CD8-positive, alpha-beta memory T cell (primary cell): Measurements from ENCODE around the gene TRPV6. TPM values are rescaled to one million over a fixed set of nuclear protein-coding genes. Genes with fewer than 3 reads are reported as not detected.

Experiments
- CTCF ChIA-PET: fragments of 350-600 bp; sonication (Branson Sonifier 250); formaldehyde crosslinking; loops from one replicate; lab custom pipeline; 2021; ENCODE audit warnings: antibody characterized with exemption; lab: Charles Lee
- POLR2A ChIA-PET: fragments of 350-600 bp; sonication (Branson Sonifier 250); formaldehyde crosslinking; loops from one replicate; lab custom pipeline; 2021; ENCODE audit warnings: antibody characterized with exemption; lab: Charles Lee
- DNase-seq, 5 donors: peaks; one replicate each; pipeline versions ENCODE4 v3.0.0 to v3.0.0-alpha.2; 2020 to 2022; ENCODE audit warnings: mixed read lengths in 1 of 5
- H3K27ac ChIP-seq: one replicate; pipeline ENCODE4 v1.7.0; 2013; ENCODE audit warnings: low read depth, mild to moderate bottlenecking, low read length, moderate library complexity
- H3K27me3 ChIP-seq: 2 replicates; pipeline ENCODE4 v1.7.0; 2013; ENCODE audit warnings: low read length, mild to moderate bottlenecking; ENCODE audit not compliant: insufficient read depth, poor library complexity, severe bottlenecking
- H3K36me3 ChIP-seq: 2 replicates; pipeline ENCODE4 v1.7.0; 2013; ENCODE audit warnings: mild to moderate bottlenecking, low read length, moderate library complexity; ENCODE audit not compliant: insufficient read depth
- H3K4me1 ChIP-seq: 2 replicates; pipeline ENCODE4 v1.7.0; 2013; ENCODE audit warnings: mild to moderate bottlenecking, low read length, moderate library complexity; ENCODE audit not compliant: insufficient read depth
- H3K4me3 ChIP-seq: 2 replicates; pipeline ENCODE4 v1.7.0; 2013; ENCODE audit warnings: mild to moderate bottlenecking, low read length
- H3K9me3 ChIP-seq: 2 replicates; pipeline ENCODE4 v1.7.0; 2013; ENCODE audit warnings: mild to moderate bottlenecking, low read length
- H3K27ac Mint-ChIP-seq, 8 donors: one replicate each; pipeline ENCODE4 v1.8.0; 2020 to 2021; ENCODE audit warnings: mixed read lengths in 8 of 8, mild to moderate bottlenecking in 6 of 8, inconsistent platforms in 3 of 8, moderate library complexity in 3 of 8
- H3K27me3 Mint-ChIP-seq, 2 donors: one replicate each; pipeline ENCODE4 v1.8.0; 2020 to 2021; ENCODE audit warnings: mixed read lengths in 2 of 2, mild to moderate bottlenecking in 1 of 2, moderate library complexity in 1 of 2
- H3K36me3 Mint-ChIP-seq, 3 donors: one replicate each; pipeline ENCODE4 v1.8.0; 2020 to 2021; ENCODE audit warnings: mixed read lengths in 3 of 3, inconsistent platforms in 1 of 3, mild to moderate bottlenecking in 1 of 3
- H3K4me1 Mint-ChIP-seq, 3 donors: one replicate each; pipeline ENCODE4 v1.8.0; 2020 to 2021; ENCODE audit warnings: mixed read lengths in 3 of 3, inconsistent platforms in 1 of 3, mild to moderate bottlenecking in 1 of 3
- H3K4me3 Mint-ChIP-seq, 7 donors: one replicate each; pipeline ENCODE4 v1.8.0; 2020 to 2021; ENCODE audit warnings: mixed read lengths in 7 of 7, mild to moderate bottlenecking in 6 of 7, moderate library complexity in 4 of 7, inconsistent platforms in 2 of 7
- H3K9me3 Mint-ChIP-seq, 5 donors: one replicate each; pipeline ENCODE4 v1.8.0; 2020 to 2022; ENCODE audit warnings: mixed read lengths in 5 of 5, mild to moderate bottlenecking in 3 of 5, moderate library complexity in 2 of 5, inconsistent platforms in 1 of 5
- polyA plus RNA-seq: library from polyadenylated mRNA; unstranded; fragments of 300-500 nt; fragmentation: Illumina TruSeq; gene quantifications from one replicate; pipeline ENCODE4 v1.2.3, GENCODE V29; 2021
- total RNA-seq, 2 experiments: library from RNA; stranded (reverse); gene quantifications; one replicate each; pipeline ENCODE4 v1.2.3, GENCODE V29; 2021

The TRPV6 gene
- total and polyA plus RNA-seq, 3 experiments from 2014 or later = not detected

DNA sequence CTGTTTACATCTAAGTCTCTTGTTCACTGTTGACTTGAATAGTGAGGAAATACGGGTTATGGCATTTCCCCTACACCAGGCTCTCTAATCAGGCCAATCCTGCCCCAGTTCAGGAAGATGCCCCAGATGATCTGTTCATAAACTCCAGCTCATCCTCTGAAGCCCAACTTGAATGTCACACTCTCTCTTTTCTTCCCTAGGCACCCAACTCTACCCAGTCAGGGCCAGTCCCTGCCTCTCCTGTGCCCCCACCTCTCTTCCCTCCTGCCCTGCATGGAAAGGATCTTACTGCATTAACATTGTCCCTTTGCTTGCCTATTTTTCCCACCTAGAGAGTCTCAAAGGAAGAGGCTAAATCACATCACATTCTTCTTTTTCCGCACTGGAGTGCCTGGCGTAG, 10.6 kb upstream of the TRPV6 start:
- Mint-ChIP-seq H3K27me3 (peaks cover 11 to 27% of the 10 kb centered on the region in 2 donors), H3K4me3 (no peak overlapping the region), H3K4me1 (no peaks in the 10 kb centered on the region), H3K27ac (no peak overlapping the region), H3K36me3 (no peaks in the 10 kb centered on the region), H3K9me3 (no peaks in the 10 kb centered on the region)
- no peak for DNase-seq
- Histone ChIP-seq H3K4me3 (no peak overlapping the region), H3K4me1 (no peaks in the 10 kb centered on the region), H3K36me3 (no peaks in the 10 kb centered on the region), H3K9me3 (no peaks in the 10 kb centered on the region), H3K27me3 (no peaks in the 10 kb centered on the region), H3K27ac (no peak overlapping the region)
- ChIA-PET POLR2A (no interaction called here), CTCF (no interaction called here)

DNA sequence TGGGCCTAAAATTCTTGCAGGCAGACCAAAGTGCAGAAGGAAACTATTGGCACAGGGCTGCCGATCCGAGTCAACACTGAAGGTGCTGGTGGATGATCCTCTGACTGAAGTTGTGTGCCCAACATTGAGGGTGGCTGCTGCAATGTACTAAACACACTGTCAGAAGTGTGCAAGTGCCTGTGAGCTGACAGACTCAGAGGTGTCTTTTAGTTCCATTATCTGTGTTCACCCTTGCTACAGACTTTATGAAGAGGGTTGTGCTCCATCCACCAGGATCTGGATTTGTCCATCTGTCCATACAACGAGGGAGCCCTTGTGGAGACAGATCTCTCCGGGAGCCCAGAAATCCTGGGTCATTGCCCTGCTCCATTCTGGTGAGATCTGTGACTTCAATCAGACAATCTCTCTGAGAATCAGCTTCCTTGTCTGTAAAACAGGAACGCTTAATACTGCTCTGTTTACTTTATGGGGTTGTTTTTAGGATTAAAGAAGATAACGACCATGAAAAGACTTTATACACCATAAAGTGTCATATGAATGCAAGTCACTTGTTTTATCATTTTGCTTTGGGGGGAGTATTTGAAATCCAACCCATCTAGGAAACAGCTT, 9.5 kb upstream of the TRPV6 start:
- H3K4me1 ChIP-seq = no peaks in the 10 kb centered on the region
- no peak overlapping the region for H3K27ac Mint-ChIP-seq
- H3K36me3 ChIP-seq = no peaks in the 10 kb centered on the region
- no peak for DNase-seq
- H3K27ac ChIP-seq = no peak overlapping the region
- no peaks in the 10 kb centered on the region for H3K36me3 Mint-ChIP-seq
- H3K4me3 ChIP-seq = no peak overlapping the region
- no peaks in the 10 kb centered on the region for H3K4me1 Mint-ChIP-seq
- ChIA-PET CTCF (interaction anchor here (1.5 kb wide), 1 partner anchor 14 kb away, joined by 8 read pairs; no protein-coding TSS in a partner anchor), POLR2A (no interaction called here)
- H3K4me3 Mint-ChIP-seq = no peak overlapping the region
- H3K27me3 Mint-ChIP-seq = peaks cover 11 to 27% of the 10 kb centered on the region in 2 donors
- no peaks in the 10 kb centered on the region for H3K9me3 Mint-ChIP-seq
- no peaks in the 10 kb centered on the region for H3K27me3 ChIP-seq
- H3K9me3 ChIP-seq = no peaks in the 10 kb centered on the region

DNA sequence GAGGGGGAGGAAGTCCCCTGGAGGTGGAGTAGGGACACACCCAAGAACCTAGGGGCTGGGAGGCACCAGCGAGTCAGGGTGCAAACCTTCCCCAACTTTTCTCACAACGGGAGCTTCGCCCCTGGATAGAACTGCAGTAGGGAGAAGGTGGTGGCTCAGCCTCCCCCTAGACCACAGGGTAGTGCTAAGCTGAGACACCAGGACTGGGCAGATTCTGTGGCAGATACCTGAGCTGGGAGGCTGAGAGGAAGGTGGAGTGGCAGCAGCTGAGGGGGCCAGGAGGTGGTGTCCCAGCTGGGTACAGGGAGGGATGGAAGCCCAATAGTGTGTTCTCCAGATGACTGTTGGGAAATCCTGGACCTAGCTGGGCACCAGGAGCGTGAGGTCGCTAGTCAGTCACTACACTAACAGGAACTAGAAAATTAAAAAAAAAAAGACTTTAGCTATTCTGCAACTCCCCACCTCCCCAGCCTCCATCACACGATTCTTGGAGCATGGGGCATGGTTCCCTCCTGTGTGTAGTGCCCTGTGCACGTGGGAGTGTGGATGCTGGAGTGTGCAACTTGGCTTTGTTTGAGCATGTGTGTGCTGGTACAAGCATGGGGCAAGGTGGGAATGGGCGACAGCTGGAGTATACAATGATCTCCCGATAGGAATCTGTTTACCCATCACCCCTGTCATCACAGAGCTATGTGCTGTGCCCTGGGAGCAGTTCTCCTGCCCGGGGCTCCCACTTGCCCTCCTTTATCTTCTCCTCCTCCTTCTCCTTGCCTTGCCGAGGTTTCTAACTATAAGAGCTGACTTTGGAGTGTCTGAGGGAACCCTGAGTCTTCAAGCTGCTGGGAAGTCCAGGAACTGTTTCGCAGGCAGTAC, 8.8 kb upstream of the TRPV6 start:
- H3K27me3 ChIP-seq = no peaks in the 10 kb centered on the region
- DNase-seq = no peak
- ChIA-PET CTCF (interaction anchor here (1.5 kb wide), 1 partner anchor 14 kb away, joined by 8 read pairs; no protein-coding TSS in a partner anchor), POLR2A (no interaction called here)
- Mint-ChIP-seq H3K36me3 (no peaks in the 10 kb centered on the region), H3K27me3 (peaks cover 8 to 29% of the 10 kb centered on the region in 2 donors), H3K27ac (no peak overlapping the region), H3K9me3 (no peaks in the 10 kb centered on the region), H3K4me1 (no peaks in the 10 kb centered on the region), H3K4me3 (no peak overlapping the region)
- H3K27ac ChIP-seq = no peak overlapping the region
- H3K36me3 ChIP-seq = no peaks in the 10 kb centered on the region
- no peaks in the 10 kb centered on the region for H3K4me1 ChIP-seq
- no peak overlapping the region for H3K4me3 ChIP-seq
- no peaks in the 10 kb centered on the region for H3K9me3 ChIP-seq

DNA sequence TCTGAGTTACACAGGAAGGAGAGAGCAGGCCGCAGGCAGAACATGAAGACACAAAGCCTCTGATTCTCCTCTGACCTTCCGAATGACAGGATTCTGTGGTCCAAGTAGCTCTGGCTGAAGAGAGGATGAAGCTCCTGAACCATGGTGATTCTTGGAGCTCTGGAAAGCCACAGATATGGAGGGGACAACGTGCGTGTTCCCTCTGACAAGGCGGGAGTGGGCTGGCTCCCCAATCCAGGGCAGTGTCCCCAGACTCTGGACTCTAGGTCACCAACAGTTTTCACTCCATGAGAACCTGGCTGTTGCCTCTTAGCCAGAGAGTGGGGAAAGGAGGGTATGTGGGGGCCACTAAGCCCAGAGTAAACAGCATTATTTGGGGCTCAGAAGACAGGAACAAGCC, 7.4 kb upstream of the TRPV6 start:
- H3K4me1 ChIP-seq = no peaks in the 10 kb centered on the region
- H3K27me3 Mint-ChIP-seq = peaks cover 8 to 26% of the 10 kb centered on the region in 2 donors
- CTCF ChIA-PET = no interaction called here
- DNase-seq = no peak
- H3K27ac ChIP-seq = no peak overlapping the region
- H3K4me3 ChIP-seq = no peak overlapping the region
- H3K9me3 ChIP-seq = no peaks in the 10 kb centered on the region
- H3K36me3 Mint-ChIP-seq = no peaks in the 10 kb centered on the region
- H3K36me3 ChIP-seq = no peaks in the 10 kb centered on the region
- POLR2A ChIA-PET = no interaction called here
- H3K27ac Mint-ChIP-seq = no peak overlapping the region
- H3K9me3 Mint-ChIP-seq = no peaks in the 10 kb centered on the region
- no peak overlapping the region for H3K4me3 Mint-ChIP-seq
- H3K4me1 Mint-ChIP-seq = no peaks in the 10 kb centered on the region
- H3K27me3 ChIP-seq = no peaks in the 10 kb centered on the region

DNA sequence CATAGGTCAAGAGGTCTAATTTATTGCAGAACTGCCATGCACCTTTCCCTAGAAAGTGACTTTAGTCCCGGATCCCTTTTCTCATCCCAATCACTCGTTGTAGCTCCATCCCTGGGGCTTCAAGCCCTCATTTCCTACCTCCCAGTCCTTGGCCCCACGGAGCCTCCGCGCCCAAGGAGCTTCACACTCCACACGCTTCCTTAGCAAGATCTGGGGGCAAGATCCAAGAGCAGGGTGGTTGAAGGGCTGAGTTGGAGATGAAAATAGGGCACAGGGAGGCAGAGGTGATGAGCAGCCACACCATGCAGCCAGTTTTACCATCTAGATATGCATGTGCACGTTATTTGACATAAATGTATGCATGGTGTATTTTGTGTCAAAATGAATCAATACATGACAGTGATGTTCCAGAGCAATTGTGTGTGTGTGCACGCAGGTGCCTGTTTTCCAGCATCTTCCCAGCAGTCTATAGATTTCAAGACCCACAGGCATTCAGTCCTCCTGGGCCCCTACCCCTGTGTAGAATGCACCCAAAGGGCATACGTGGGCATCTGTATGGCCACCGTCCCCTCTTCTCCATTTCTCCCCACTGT, 6.0 kb upstream of the TRPV6 start:
- Histone ChIP-seq H3K27me3 (no peaks in the 10 kb centered on the region), H3K9me3 (no peaks in the 10 kb centered on the region), H3K4me1 (no peaks in the 10 kb centered on the region), H3K27ac (no peak overlapping the region), H3K36me3 (no peaks in the 10 kb centered on the region), H3K4me3 (no peak overlapping the region)
- Mint-ChIP-seq H3K27ac (no peak overlapping the region), H3K4me1 (no peaks in the 10 kb centered on the region), H3K36me3 (no peaks in the 10 kb centered on the region), H3K27me3 (peaks cover 8 to 20% of the 10 kb centered on the region in 2 donors), H3K9me3 (no peaks in the 10 kb centered on the region), H3K4me3 (no peak overlapping the region)
- CTCF ChIA-PET = no interaction called here
- DNase-seq = no peak
- POLR2A ChIA-PET = no interaction called here

DNA sequence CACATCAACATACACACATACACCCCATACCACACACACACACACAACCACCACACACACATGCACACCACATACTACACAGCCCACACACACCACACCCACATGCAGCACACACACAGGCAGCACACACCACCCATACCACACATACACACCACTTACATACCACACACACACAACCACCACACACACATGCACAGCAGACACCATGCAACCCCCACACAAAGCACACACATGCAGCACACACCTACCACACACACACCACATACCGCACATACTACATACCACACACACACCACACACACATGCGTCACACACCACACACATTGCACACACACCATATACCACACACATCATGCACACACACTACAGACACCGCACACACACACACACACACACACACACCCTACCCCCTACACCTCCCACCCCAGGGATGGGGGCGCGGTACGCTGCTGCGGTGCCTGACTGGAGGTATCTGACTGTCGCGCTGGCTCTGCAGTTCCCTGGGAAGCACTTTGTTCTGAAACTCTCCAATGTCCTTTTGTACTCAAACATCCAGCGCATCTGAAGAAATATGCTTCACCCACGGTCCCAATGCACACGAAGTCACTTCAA, 5.4 kb upstream of the TRPV6 start:
- POLR2A ChIA-PET = no interaction called here
- Mint-ChIP-seq H3K27me3 (peaks cover 9 to 20% of the 10 kb centered on the region in 2 donors), H3K36me3 (no peaks in the 10 kb centered on the region), H3K27ac (peak overlapping the region in 1 of 8 donors; percentile 18), H3K9me3 (no peaks in the 10 kb centered on the region), H3K4me3 (no peak overlapping the region), H3K4me1 (no peaks in the 10 kb centered on the region)
- H3K27me3 ChIP-seq = no peaks in the 10 kb centered on the region
- H3K36me3 ChIP-seq = no peaks in the 10 kb centered on the region
- H3K9me3 ChIP-seq = no peaks in the 10 kb centered on the region
- no peak overlapping the region for H3K4me3 ChIP-seq
- H3K27ac ChIP-seq = no peak overlapping the region
- DNase-seq = no peak
- no peaks in the 10 kb centered on the region for H3K4me1 ChIP-seq
- CTCF ChIA-PET = no interaction called here

DNA sequence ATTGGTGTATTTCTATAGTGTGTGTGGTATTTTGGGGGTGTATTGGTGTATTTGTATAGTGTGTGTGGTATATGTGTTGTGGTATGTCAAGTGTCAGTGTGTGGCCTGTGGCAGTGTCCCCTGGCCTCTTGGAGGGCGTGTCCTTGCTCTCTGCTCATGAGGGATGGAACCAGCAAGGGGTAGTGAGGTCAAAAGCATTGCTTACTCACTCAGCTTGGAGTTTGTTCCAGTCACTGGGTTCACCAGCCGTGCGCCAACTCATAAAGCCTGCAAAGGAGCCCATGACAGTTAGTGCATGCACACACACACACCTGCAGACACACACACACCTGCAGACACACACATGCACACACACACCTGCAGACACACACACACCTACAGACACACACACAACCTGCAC, 4.3 kb upstream of the TRPV6 start:
- H3K27ac Mint-ChIP-seq = no peak overlapping the region
- H3K36me3 Mint-ChIP-seq = no peaks in the 10 kb centered on the region
- no peaks in the 10 kb centered on the region for H3K9me3 Mint-ChIP-seq
- DNase-seq = no peak
- Histone ChIP-seq H3K4me1 (no peaks in the 10 kb centered on the region), H3K36me3 (no peaks in the 10 kb centered on the region), H3K4me3 (no peak overlapping the region), H3K27ac (no peak overlapping the region), H3K9me3 (no peaks in the 10 kb centered on the region), H3K27me3 (no peaks in the 10 kb centered on the region)
- CTCF ChIA-PET = no interaction called here
- H3K4me3 Mint-ChIP-seq = no peak overlapping the region
- POLR2A ChIA-PET = no interaction called here
- H3K27me3 Mint-ChIP-seq = peaks cover 8 to 21% of the 10 kb centered on the region in 2 donors
- H3K4me1 Mint-ChIP-seq = no peaks in the 10 kb centered on the region
